Epithelial cell of proximal tubule (primary cell): ENCODE measurements around the gene CDC42EP1. TPM values are rescaled to one million over a fixed set of nuclear protein-coding genes. Genes with fewer than 3 reads are reported as not detected.
"Not testable (repeated sequence)": the region's sequence is repeated elsewhere in the genome, so short reads cannot be mapped to it uniquely, and the experiment has no call there.

ENCODE experiments used
- DNase-seq: peaks from one replicate; pipeline ENCODE4 v3.0.0-alpha.2; 2011; ENCODE audit warnings: low read depth
- H3K4me3 ChIP-seq: 2 replicates; pipeline ENCODE4 v1.5.1; 2011; ENCODE audit warnings: low read depth, mild to moderate bottlenecking, low read length
- total RNA-seq: library from RNA; depleted of rRNA; stranded (reverse); fragments of >200 nt; gene quantifications from 2 replicates; pipeline ENCODE4 v1.2.3, GENCODE V29; 2015
- TF ChIP-seq, protein P1 (sequence below): conservative IDR thresholded peaks from 2 replicates; pipeline ENCODE4 v1.5.1; 2012; ENCODE audit warnings: low read depth, mild to moderate bottlenecking, low read length

Gene CDC42EP1
- total RNA-seq, 1 donor from 2014 or later: 102 TPM

DNA sequence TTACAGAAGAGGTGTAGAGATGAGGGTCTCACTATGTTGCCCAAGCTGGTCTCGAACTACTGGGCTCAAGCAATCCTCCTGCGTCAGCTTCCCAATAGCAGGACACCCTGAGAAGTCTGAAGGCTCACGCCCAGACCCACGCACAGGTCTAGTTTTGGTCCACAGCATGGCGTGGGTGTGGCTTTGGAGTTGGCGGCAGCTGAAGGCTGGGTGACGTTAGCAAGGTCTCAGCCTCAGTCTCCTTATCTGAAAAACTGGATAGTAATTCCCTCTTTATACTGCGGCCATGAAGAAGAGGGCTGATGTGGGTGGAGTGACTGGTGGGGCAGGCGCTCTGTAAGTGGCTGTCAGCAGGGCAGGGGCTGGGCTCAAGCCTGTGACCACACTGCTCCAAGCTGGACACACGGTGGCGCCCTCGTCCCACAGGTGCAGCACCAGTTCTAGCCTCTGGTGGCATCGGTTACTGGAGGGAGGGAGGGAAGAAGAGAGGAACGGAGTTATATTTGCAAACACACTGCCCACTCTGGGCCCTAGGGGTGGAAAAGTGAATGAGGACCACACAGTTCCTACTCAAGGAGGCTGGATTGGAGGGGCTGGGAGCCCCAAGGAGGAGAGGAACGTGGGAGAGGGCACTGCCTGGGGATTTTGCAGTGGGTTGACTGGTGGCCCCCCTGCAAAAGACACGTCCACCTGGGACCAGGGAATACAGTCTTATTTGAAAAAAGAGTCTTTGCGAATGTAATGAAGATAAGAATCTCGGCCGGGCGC lies 21.5 kb upstream of the CDC42EP1 start:
- no peak for DNase-seq
- TF ChIP-seq, protein P1, sequence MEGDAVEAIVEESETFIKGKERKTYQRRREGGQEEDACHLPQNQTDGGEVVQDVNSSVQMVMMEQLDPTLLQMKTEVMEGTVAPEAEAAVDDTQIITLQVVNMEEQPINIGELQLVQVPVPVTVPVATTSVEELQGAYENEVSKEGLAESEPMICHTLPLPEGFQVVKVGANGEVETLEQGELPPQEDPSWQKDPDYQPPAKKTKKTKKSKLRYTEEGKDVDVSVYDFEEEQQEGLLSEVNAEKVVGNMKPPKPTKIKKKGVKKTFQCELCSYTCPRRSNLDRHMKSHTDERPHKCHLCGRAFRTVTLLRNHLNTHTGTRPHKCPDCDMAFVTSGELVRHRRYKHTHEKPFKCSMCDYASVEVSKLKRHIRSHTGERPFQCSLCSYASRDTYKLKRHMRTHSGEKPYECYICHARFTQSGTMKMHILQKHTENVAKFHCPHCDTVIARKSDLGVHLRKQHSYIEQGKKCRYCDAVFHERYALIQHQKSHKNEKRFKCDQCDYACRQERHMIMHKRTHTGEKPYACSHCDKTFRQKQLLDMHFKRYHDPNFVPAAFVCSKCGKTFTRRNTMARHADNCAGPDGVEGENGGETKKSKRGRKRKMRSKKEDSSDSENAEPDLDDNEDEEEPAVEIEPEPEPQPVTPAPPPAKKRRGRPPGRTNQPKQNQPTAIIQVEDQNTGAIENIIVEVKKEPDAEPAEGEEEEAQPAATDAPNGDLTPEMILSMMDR: peak; percentile 85
- no peak overlapping the region for H3K4me3 ChIP-seq

DNA sequence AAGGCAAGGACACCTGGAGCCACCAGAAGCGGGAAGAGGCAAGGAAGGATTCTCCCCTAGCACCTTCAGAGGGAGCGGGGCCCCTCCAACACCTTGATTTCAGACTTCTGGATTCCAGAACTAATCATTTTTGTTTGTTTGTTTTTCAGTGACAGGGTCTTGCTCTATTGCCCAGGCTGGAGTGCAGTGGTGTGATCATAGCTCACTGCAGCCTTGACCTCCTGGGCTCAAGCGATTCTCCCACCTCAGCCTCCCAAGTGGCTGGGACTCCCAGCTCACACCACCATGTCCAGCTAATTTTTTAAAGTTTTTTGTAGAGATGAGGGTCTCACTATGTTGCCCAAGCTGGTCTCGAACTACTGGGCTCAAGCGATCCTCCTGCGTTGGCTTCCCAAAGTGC lies 20.5 kb upstream of the CDC42EP1 start:
- H3K4me3 ChIP-seq: not testable (repeated sequence)

DNA sequence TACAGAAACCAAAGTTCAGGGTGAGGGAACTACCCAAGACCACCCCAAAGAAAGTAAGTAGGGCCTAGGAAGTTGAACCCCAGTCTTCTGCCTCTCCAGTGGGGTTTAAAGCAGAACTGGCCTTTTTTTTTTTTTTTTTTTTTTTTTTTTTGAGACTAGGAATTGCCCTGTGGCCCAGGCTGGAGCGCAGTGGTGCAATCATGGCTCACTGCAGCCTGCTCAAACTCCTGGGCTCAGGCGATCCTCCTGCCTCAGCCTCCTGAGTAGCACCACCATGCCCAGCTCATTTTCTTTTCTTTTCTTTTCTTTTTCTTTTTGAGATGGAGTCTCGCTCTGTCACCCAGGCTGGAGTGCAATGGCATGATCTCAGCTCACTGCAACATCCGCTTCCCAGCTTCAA lies 17.9 kb upstream of the CDC42EP1 start:
- not testable (repeated sequence) for DNase-seq, H3K4me3 ChIP-seq

More for the DNA sequence above, 20.5 kb upstream of the CDC42EP1 start:
- not testable (repeated sequence) for DNase-seq

DNA sequence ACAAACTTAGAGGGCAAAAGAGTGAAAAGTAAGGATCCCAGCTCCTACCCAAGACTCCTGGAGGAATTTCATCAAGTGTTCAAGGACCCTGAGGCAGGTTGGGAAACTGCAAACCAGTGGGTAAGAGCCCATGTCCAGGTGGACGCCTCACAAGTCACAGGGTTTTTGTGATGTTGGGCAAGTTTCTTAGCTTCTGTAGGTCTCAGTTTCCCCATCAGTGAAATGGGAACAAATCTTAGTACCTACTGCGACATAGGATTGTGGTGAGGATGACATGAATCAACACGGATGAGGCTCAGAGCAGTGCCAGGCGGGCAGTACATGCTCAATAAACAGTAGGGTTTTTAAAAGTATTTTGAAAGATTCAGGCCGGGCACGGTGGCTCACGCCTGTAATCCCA lies 17.3 kb upstream of the CDC42EP1 start:
- no peak for DNase-seq
- TF ChIP-seq, protein P1: no peak
- no peak overlapping the region for H3K4me3 ChIP-seq

DNA sequence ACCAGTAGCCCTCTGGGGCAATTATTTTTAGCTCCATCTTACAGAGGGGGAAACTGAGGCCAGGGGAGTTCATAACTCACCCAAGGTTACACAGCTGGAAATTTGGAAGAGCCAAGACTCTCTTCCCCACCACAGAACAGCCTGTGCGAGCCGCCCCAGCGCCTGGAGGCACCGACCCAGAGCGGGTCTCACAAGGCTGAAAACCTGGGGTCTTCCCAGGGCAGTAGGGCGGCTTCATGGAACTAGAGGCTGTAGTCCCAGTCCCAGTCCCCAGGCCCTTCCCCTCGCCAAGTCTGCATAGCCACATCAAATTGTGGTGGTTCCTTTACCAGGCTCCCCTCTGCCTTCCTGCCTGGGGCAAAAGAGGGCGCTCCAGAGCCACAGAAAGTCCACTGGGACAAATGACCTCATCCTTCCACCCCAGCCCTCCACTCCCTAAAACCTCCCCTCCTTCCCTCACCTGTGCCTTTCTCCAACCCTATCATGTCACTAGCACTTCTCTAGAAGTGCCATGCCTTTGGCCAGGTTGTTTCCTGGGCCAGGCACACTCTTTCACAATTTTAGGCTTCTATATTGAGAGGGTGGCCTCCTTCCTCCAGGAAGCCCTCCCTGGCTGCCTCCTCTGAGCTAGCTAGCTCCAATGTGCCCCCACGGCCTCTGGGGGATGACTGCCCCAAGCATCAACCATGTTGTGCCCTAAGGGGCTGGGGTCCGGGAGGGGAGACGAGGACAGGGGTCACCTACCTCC lies 15.2 kb upstream of the CDC42EP1 start:
- H3K4me3 ChIP-seq: peak overlapping the region; percentile 40
- no peak for DNase-seq
- TF ChIP-seq, protein P1: peak; percentile 91

DNA sequence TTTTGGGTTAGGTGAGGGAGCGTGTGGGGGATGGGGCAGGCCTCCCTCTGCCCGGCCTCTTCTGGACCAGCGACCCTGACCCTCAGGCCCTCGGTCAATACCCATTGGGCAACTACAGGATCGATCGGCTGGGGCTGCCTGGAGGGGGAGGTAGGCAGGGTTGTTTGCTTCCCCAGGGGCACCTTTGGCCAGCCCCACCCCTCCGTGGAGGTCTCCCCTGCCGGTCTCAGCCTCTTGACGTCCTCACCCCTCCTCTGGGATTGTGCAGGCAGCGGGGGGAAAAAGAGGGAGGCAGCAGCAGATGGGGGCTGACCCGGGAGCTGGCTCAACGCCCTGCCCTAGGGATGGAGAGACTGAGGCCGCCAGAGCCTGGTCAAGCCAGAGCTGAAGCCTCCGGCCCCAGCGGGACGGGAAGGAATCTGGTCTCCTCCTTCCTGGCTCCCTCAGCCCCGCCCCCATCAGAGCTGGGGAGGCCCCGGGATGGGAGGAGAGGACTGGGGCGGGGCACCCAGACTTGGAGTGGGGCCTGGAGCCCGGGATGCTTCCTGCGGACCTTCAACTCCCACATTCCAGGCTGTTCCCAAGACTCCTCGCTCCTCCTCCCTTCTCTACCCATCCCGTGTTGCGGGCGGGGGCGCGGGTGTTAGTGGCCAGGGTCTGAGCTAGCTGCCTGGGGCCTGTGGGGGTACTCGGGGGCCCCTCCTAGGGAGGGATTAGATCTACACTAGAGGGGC lies 14.4 kb upstream of the CDC42EP1 start:
- peak overlapping the region; percentile 40 for H3K4me3 ChIP-seq
- DNase-seq: no peak
- TF ChIP-seq, protein P1: no peak

DNA sequence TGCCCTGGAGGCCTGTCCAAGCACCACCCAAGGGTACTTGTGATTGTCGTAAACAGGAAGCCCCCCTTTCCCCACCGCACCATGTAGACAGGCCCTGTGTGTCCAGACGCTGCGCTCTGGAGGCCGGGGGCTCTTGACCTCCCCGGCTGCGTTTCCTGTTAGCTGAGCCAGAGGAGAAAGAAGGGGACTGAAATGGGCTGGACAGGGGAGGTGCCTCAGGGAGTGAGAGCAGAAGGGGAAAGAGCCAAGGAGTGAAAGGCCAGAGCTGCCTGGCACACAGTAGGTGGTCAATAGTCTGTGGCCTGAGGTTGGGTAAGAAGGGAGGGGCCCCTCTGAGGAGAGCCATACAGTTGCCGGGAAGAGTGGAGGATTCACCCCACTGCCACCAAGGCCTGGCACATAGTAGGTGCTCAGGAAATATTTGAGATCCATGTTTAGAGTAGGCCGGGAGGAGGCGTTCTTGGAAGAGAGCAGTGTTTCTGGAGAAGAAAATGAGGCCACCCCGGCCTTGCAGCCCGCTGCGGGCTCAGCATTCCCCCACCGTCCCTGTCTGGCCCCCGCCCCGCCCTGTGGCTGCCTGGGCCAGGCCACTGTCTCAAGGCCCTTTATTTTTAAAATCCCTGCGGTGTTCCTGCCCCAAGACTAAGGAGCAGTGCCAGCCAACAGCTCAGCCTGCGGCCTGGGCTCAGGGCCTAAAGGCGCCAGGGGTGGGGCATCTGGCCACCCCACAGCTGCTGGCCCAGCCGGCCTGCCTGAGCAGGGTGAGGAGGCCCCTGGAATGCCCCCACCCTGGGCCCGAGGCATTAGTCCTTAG lies 13.6 kb upstream of the CDC42EP1 start:
- no peak for DNase-seq
- TF ChIP-seq, protein P1: no peak
- no peak overlapping the region for H3K4me3 ChIP-seq
